Kidney (tissue), 14 donors: Measurements from ENCODE around the gene ZNF451. TPM values are rescaled to one million over a fixed set of nuclear protein-coding genes. Genes with fewer than 3 reads are reported as not detected.

ENCODE experiments used
- DNase-seq, 5 donors: peaks; one replicate each; pipeline ENCODE4 v3.0.0-alpha.2; 2013 to 2020
- FAIRE-seq: peaks from 2 replicates; lab custom pipeline; 2012; peaks lifted over from hg19 to GRCh38; lab: Jason Lieb, UNC
- H3K27ac ChIP-seq, 2 donors: one replicate each; pipeline ENCODE4 v1.7.0; 2013; ENCODE audit warnings: low read depth in 2 of 2, low read length in 2 of 2, inconsistent platforms in 1 of 2
- H3K27me3 ChIP-seq: one replicate; pipeline ENCODE4 v1.7.1; 2013; ENCODE audit warnings: low read length, inconsistent platforms; ENCODE audit not compliant: control insufficient read depth, insufficient read depth
- H3K36me3 ChIP-seq, 3 donors: one replicate each; pipeline versions ENCODE4 v1.7.0 to v1.7.1; 2013; ENCODE audit warnings: low read length in 3 of 3, control low read depth in 1 of 3, inconsistent platforms in 1 of 3; ENCODE audit not compliant: insufficient read depth in 3 of 3, control insufficient read depth in 2 of 3
- H3K4me1 ChIP-seq, 3 donors: one replicate each; pipeline versions ENCODE4 v1.7.0 to v1.7.1; 2013; ENCODE audit warnings: low read length in 3 of 3, inconsistent platforms in 1 of 3, low read depth in 1 of 3; ENCODE audit not compliant: control insufficient read depth in 2 of 3, insufficient read depth in 2 of 3
- H3K4me3 ChIP-seq, 3 donors: one replicate each; pipeline versions ENCODE4 v1.7.0 to v1.8.1; 2013; ENCODE audit warnings: low read length in 3 of 3, control low read depth in 1 of 3, inconsistent platforms in 1 of 3
- H3K9ac ChIP-seq, 3 donors: one replicate each; pipeline versions ENCODE4 v1.7.0 to v1.7.1; 2013; ENCODE audit warnings: low read length in 3 of 3, control low read depth in 1 of 3, inconsistent platforms in 1 of 3
- H3K9me3 ChIP-seq, 3 donors: one replicate each; pipeline versions ENCODE4 v1.7.0 to v1.7.1; 2013; ENCODE audit warnings: low read length in 3 of 3, control low read depth in 1 of 3, inconsistent platforms in 1 of 3; ENCODE audit not compliant: control insufficient read depth in 2 of 3, insufficient read depth in 1 of 3
- CTCF ChIP-seq: IDR thresholded peaks from 3 replicates; pipeline ENCODE4 v1.5.1; 2012; ENCODE audit warnings: mild to moderate bottlenecking, moderate library complexity, borderline replicate concordance; ENCODE audit not compliant: insufficient read depth; ENCODE audit errors: extremely low read depth
- intact Hi-C: fragments of 100-400 bp; cut with DNase I; formaldehyde crosslinking; loops from one replicate; pipeline ENCODE4 v1.11.1; 2022
- polyA plus RNA-seq: library from polyadenylated mRNA; stranded (reverse); fragments of 350-450 nt; fragmentation: Illumina TruSeq; extraction: RNeasy Lipid Tissue Mini Kit (QIAGEN cat#74804); gene quantifications from one replicate; pipeline ENCODE4 v1.2.3, GENCODE V29; 2014; ENCODE audit warnings: low read depth, low replicate concordance; ENCODE audit not compliant: insufficient read depth
- total RNA-seq: library from RNA; stranded (reverse); fragmentation: NEBNext Ultra II Directional; extraction: Animal tissue kit (Norgen Biotek cat#: 25700); gene quantifications from one replicate; pipeline ENCODE4 v1.2.1, GENCODE V29; 2021
- donor health status: control.
- donor health status: control.
- donor health status: control.
- donor health status: control.
- donor health status: control.
- donor health status: DM: yes; HTN: yes; CAD: no.
- donor health status: Normal renal cell carcinoma (clear cell type).

The ZNF451 gene
- total and polyA plus RNA-seq, 2 donors from 2014 or later = 7.8 to 55.0 TPM

- no peaks in the 10 kb centered on the region for H3K36me3 ChIP-seq
- no peaks in the 10 kb centered on the region for H3K9me3 ChIP-seq
- no peaks in the 10 kb centered on the region for H3K27me3 ChIP-seq
- no peak overlapping the region for H3K27ac ChIP-seq
- no peaks in the 10 kb centered on the region for H3K4me1 ChIP-seq
- TF ChIP-seq CTCF = no peak
- FAIRE-seq (no peak), DNase-seq (no peak)
- no peak overlapping the region for H3K4me3 ChIP-seq
- intact Hi-C loops = no loop called here
- no peak overlapping the region for H3K9ac ChIP-seq
Observed at GRCh38 chr6:57116776-57117175, 26.8 kb downstream of the ZNF451 start.

GRCh38 chr6:57117796-57118195 is 27.8 kb downstream of the ZNF451 start:
- intact Hi-C loops = no loop called here
- Histone ChIP-seq H3K36me3 (no peaks in the 10 kb centered on the region), H3K4me1 (no peaks in the 10 kb centered on the region), H3K27me3 (no peaks in the 10 kb centered on the region), H3K9ac (no peak overlapping the region), H3K27ac (no peak overlapping the region), H3K4me3 (no peak overlapping the region), H3K9me3 (no peaks in the 10 kb centered on the region)
- TF ChIP-seq CTCF = no peak
- DNase-seq (no peak), FAIRE-seq (no peak)

- H3K4me1 ChIP-seq = no peaks in the 10 kb centered on the region
- no peak for TF ChIP-seq CTCF
- peaks cover 0 to 2% (median 0%) of the 10 kb centered on the region in 3 donors for H3K9me3 ChIP-seq
- FAIRE-seq (no peak), DNase-seq (no peak)
- H3K9ac ChIP-seq = no peak overlapping the region
- intact Hi-C loops = no loop called here
- H3K36me3 ChIP-seq = no peaks in the 10 kb centered on the region
- H3K27ac ChIP-seq = no peak overlapping the region
- H3K4me3 ChIP-seq = no peak overlapping the region
- H3K27me3 ChIP-seq = no peaks in the 10 kb centered on the region
Observed at GRCh38 chr6:57123111-57123510, 33.1 kb downstream of the ZNF451 start.

- Histone ChIP-seq H3K27me3 (no peaks in the 10 kb centered on the region), H3K4me3 (no peak overlapping the region), H3K4me1 (no peaks in the 10 kb centered on the region), H3K36me3 (no peaks in the 10 kb centered on the region), H3K9me3 (peaks cover 0 to 2% (median 0%) of the 10 kb centered on the region in 3 donors), H3K27ac (no peak overlapping the region), H3K9ac (no peak overlapping the region)
- intact Hi-C loops = no loop called here
- no peak for TF ChIP-seq CTCF
- no peak for FAIRE-seq
- DNase-seq = peak in 2 of 5 donors; percentile 6 to 24
Observed at GRCh38 chr6:57127763-57128162, 37.8 kb downstream of the ZNF451 start.
